ENCODE measurements around the gene FAM3B.
"Not testable (repeated sequence)": the region's sequence is repeated elsewhere in the genome, so short reads cannot be mapped to it uniquely, and the experiment has no call there.

Gene FAM3B

GRCh38 chr21:41316200-41317062, at the start of gene FAM3B:
FAM3B (plus strand) TSS chr21:41316801; CDS start chr21:41316880, 79 bp downstream.
- in situ Hi-C loops (cut with HindIII; ENCODE audit: low sequenced_read_pairs): no loop called here

GRCh38 chr21:41267346-41267745, 49.3 kb upstream of the FAM3B start:
- in situ Hi-C loops (cut with HindIII; ENCODE audit: low sequenced_read_pairs): no loop called here

GRCh38 chr21:41269535-41269934, 47.1 kb upstream of the FAM3B start:
- in situ Hi-C loops (cut with HindIII; ENCODE audit: low sequenced_read_pairs): no loop called here

- in situ Hi-C loops (cut with HindIII; ENCODE audit: low sequenced_read_pairs): no loop called here
Observed at GRCh38 chr21:41277196-41277595, 39.4 kb upstream of the FAM3B start.

GRCh38 chr21:41277846-41278245, 38.8 kb upstream of the FAM3B start:
- in situ Hi-C loops (cut with HindIII; ENCODE audit: low sequenced_read_pairs): no loop called here

- in situ Hi-C loops (cut with HindIII; ENCODE audit: low sequenced_read_pairs): no loop called here
Observed at GRCh38 chr21:41280115-41280919, 36.3 kb upstream of the FAM3B start.

- in situ Hi-C loops (cut with HindIII; ENCODE audit: low sequenced_read_pairs): no loop called here
Observed at GRCh38 chr21:41282412-41282811, 34.2 kb upstream of the FAM3B start.

- in situ Hi-C loops (cut with HindIII; ENCODE audit: low sequenced_read_pairs): no loop called here
Observed at GRCh38 chr21:41283211-41283818, 33.3 kb upstream of the FAM3B start.

GRCh38 chr21:41289431-41289830, 27.2 kb upstream of the FAM3B start:
- in situ Hi-C loops (cut with HindIII; ENCODE audit: low sequenced_read_pairs): no loop called here

GRCh38 chr21:41290106-41290799, 26.3 kb upstream of the FAM3B start:
- in situ Hi-C loops (cut with HindIII; ENCODE audit: low sequenced_read_pairs): no loop called here

GRCh38 chr21:41294548-41295231, 21.9 kb upstream of the FAM3B start:
- in situ Hi-C loops (cut with HindIII; ENCODE audit: low sequenced_read_pairs): no loop called here

- in situ Hi-C loops (cut with HindIII; ENCODE audit: low sequenced_read_pairs): no loop called here
Observed at GRCh38 chr21:41295721-41296254, 20.8 kb upstream of the FAM3B start.

- in situ Hi-C loops (cut with HindIII; ENCODE audit: low sequenced_read_pairs): loop anchor here (10.0 kb wide), 1 partner anchor 142 kb away; no protein-coding TSS in a partner anchor
Observed at GRCh38 chr21:41302976-41303375, 13.6 kb upstream of the FAM3B start.

- in situ Hi-C loops (cut with HindIII; ENCODE audit: low sequenced_read_pairs): loop anchor here (10.0 kb wide), 1 partner anchor 141 kb away; no protein-coding TSS in a partner anchor
Observed at GRCh38 chr21:41304068-41304720, 12.4 kb upstream of the FAM3B start.

GRCh38 chr21:41307219-41307618, 9.4 kb upstream of the FAM3B start:
- in situ Hi-C loops (cut with HindIII; ENCODE audit: low sequenced_read_pairs): loop anchor here (10.0 kb wide), 1 partner anchor 138 kb away; no protein-coding TSS in a partner anchor

GRCh38 chr21:41313285-41314164, 3.1 kb upstream of the FAM3B start:
- in situ Hi-C loops (cut with HindIII; ENCODE audit: low sequenced_read_pairs): not testable (repeated sequence)

GRCh38 chr21:41315726-41316125, 875 bp upstream of the FAM3B start:
- in situ Hi-C loops (cut with HindIII; ENCODE audit: low sequenced_read_pairs): no loop called here

- in situ Hi-C loops (cut with HindIII; ENCODE audit: low sequenced_read_pairs): no loop called here
Observed at GRCh38 chr21:41317063-41317392, 427 bp downstream of the FAM3B start.
